Thoracic aorta (tissue), 2 donors: ENCODE measurements around the gene MTOR. TPM values are rescaled to one million over a fixed set of nuclear protein-coding genes. Genes with fewer than 3 reads are reported as not detected.
"Not testable (repeated sequence)": the region's sequence is repeated elsewhere in the genome, so short reads cannot be mapped to it uniquely, and the experiment has no call there.

Source experiments
- ATAC-seq: fragments of 150-250 bp; one replicate; pipeline ENCODE4 v1.8.0; 2017; ENCODE audit warnings: low read depth; ENCODE audit not compliant: insufficient number of reproducible peaks, low FRiP score
- DNase-seq: peaks from one replicate; pipeline ENCODE4 v3.0.0-alpha.2; 2020; ENCODE audit warnings: low spot score
- H3K27ac ChIP-seq, 2 donors: fragments of 200-600 bp; sonication (generic); 1 replicate in 1 of 2; 2 replicates in 1 of 2; pipeline ENCODE4 v1.5.1; 2016; ENCODE audit warnings: mild to moderate bottlenecking in 2 of 2, moderate library complexity in 2 of 2
- H3K27me3 ChIP-seq: fragments of 200-600 bp; sonication (generic); replicated peaks from 2 replicates; pipeline ENCODE4 v1.6.0; 2016; ENCODE audit warnings: mild to moderate bottlenecking; ENCODE audit not compliant: insufficient read depth
- H3K36me3 ChIP-seq: fragments of 200-600 bp; sonication (generic); one replicate; pipeline ENCODE4 v1.5.1; 2016
- H3K4me1 ChIP-seq, 2 donors: fragments of 200-600 bp; sonication (generic); 1 replicate in 1 of 2; 2 replicates in 1 of 2; pipeline versions ENCODE4 v1.5.1 to v1.6.0; 2016; ENCODE audit warnings: low read depth in 2 of 2, mild to moderate bottlenecking in 1 of 2; ENCODE audit not compliant: control insufficient read depth in 1 of 2
- H3K4me3 ChIP-seq: fragments of 200-600 bp; sonication (generic); 2 replicates; pipeline ENCODE4 v1.5.1; 2016; ENCODE audit warnings: mild to moderate bottlenecking
- H3K9me3 ChIP-seq: fragments of 200-600 bp; sonication (generic); 2 replicates; pipeline ENCODE4 v1.5.1; 2016
- total RNA-seq, 2 donors: library from RNA; depleted of rRNA; stranded (reverse); fragments of >200 nt; gene quantifications; one replicate each; pipeline versions ENCODE4 v1.1.0 to v1.2.3, GENCODE V29; 2016
- TF ChIP-seq, protein P1 (sequence below): fragments of 200-600 bp; sonication (generic); IDR thresholded peaks from one replicate; pipeline ENCODE4 v1.5.1; 2019; ENCODE audit warnings: antibody characterized with exemption

MTOR gene
- total RNA-seq, 2 donors from 2014 or later, result 37.5 to 48.7 TPM

DNA sequence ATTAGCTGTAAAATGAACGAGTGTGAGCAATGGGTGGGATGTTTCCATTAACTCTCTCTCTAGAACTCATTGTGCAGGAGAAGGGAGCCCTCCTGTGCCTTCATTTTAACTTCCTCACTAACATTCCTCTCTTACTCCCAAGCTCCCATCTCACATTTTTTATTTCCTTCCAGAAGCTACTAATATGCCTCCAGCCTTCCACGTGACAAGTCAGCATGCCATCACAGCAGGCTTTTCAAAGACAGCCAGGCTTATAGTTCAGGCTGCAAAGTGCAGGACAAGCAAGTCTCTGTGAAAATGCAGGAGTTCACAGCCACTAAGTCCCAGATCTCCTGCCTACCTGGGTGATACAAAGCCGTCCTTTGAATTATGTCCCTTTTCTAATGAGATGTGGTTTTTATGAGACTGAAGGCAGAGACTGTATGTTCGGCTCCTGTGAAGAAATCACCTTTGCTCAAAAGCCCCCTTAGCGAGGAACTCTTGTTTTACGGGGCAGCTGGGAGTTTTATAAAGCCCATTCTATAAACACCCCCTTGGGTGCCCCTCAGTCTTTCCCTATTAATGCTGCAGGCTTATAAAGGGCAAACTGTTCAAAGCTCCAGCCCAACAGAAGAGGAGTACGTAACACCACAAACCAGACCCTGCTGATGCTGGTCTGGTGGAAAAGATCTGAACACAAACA lies 87.9 kb downstream of the MTOR start:
- peaks cover 21 to 40% of the 10 kb centered on the region in 2 donors for H3K4me1 ChIP-seq
- H3K27me3 ChIP-seq, result no peaks in the 10 kb centered on the region
- TF ChIP-seq, protein P1, sequence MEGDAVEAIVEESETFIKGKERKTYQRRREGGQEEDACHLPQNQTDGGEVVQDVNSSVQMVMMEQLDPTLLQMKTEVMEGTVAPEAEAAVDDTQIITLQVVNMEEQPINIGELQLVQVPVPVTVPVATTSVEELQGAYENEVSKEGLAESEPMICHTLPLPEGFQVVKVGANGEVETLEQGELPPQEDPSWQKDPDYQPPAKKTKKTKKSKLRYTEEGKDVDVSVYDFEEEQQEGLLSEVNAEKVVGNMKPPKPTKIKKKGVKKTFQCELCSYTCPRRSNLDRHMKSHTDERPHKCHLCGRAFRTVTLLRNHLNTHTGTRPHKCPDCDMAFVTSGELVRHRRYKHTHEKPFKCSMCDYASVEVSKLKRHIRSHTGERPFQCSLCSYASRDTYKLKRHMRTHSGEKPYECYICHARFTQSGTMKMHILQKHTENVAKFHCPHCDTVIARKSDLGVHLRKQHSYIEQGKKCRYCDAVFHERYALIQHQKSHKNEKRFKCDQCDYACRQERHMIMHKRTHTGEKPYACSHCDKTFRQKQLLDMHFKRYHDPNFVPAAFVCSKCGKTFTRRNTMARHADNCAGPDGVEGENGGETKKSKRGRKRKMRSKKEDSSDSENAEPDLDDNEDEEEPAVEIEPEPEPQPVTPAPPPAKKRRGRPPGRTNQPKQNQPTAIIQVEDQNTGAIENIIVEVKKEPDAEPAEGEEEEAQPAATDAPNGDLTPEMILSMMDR, result no peak
- ATAC-seq (no peak), DNase-seq (no peak)
- no peaks in the 10 kb centered on the region for H3K9me3 ChIP-seq
- no peaks in the 10 kb centered on the region for H3K36me3 ChIP-seq
- no peak overlapping the region for H3K27ac ChIP-seq
- H3K4me3 ChIP-seq, result no peak overlapping the region

DNA sequence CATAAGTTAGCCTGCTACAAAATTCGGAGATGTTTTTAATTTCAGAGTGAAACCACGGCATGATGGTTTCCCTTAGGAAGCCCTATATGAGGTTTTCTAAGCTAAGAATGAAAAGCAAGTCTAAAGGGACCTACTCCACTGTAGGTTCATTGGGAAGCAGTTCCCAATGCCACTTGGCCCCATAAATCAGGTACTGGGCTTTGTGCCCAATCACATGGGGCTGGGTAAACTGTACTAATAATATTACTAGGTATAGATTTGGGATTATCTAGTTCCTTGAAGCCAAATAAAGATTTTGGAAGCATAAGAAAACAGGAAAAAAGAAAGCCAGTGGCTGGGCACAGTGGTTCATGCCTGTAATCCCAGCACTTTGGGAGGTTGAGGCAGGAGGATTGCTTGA lies 92.2 kb downstream of the MTOR start:
- DNase-seq, result no peak

GRCh38 chr1:11169202-11169601 lies 93.1 kb downstream of the MTOR start:
- TF ChIP-seq, protein P1, result no peak
- ATAC-seq (no peak), DNase-seq (no peak)
- Histone ChIP-seq H3K27ac (no peak overlapping the region), H3K36me3 (peaks cover 3% of the 10 kb centered on the region), H3K9me3 (no peaks in the 10 kb centered on the region), H3K4me3 (no peak overlapping the region), H3K27me3 (no peaks in the 10 kb centered on the region), H3K4me1 (no peaks in the 10 kb centered on the region)

More for the DNA sequence above, 92.2 kb downstream of the MTOR start:
- H3K27me3 ChIP-seq, result no peaks in the 10 kb centered on the region
- no peak overlapping the region for H3K27ac ChIP-seq
- no peaks in the 10 kb centered on the region for H3K4me1 ChIP-seq
- TF ChIP-seq, protein P1, result no peak
- no peak for ATAC-seq
- peaks cover 3% of the 10 kb centered on the region for H3K36me3 ChIP-seq
- no peaks in the 10 kb centered on the region for H3K9me3 ChIP-seq
- H3K4me3 ChIP-seq, result no peak overlapping the region

GRCh38 chr1:11168731-11169130 lies 93.6 kb downstream of the MTOR start:
- Histone ChIP-seq H3K36me3 (peaks cover 3% of the 10 kb centered on the region), H3K27ac (no peak overlapping the region), H3K4me1 (no peaks in the 10 kb centered on the region), H3K4me3 (no peak overlapping the region), H3K9me3 (no peaks in the 10 kb centered on the region), H3K27me3 (no peaks in the 10 kb centered on the region)
- TF ChIP-seq, protein P1, result no peak
- ATAC-seq (no peak), DNase-seq (no peak)

DNA sequence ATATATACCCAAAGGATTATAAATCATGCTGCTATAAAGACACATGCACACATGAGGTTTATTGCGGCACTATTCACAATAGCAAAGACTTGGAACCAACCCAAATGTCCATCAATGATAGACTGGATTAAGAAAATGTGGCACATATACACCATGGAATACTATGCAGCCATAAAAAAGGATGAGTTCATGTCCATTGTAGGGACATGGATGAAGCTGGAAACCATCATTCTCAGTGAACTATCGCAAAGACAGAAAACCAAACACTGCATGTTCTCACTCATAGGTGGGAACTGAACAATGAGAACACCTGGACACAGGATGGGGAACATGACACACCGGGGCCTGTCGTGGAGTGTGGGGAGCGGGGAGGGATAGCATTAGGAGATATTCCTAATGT lies 95.6 kb downstream of the MTOR start:
- not testable (repeated sequence) for H3K4me1 ChIP-seq, H3K9me3 ChIP-seq, DNase-seq, H3K27ac ChIP-seq, H3K36me3 ChIP-seq, H3K27me3 ChIP-seq, H3K4me3 ChIP-seq, ATAC-seq

GRCh38 chr1:11162752-11163151 lies 99.6 kb downstream of the MTOR start:
- not testable (repeated sequence) for ATAC-seq, DNase-seq, H3K9me3 ChIP-seq, H3K27me3 ChIP-seq, H3K36me3 ChIP-seq, H3K4me3 ChIP-seq, H3K27ac ChIP-seq
- H3K4me1 ChIP-seq, result peaks cover 11 to 19% of the 10 kb centered on the region in 2 donors
